Right lobe of liver (tissue), 6 donors: Measurements from ENCODE around the gene TM4SF18. TPM values are rescaled to one million over a fixed set of nuclear protein-coding genes. Genes with fewer than 3 reads are reported as not detected.

Experiments
- ATAC-seq, 4 donors: fragments of 200-7000 bp; cut with Tn5 transposase; one replicate each; pipeline ENCODE4 v1.9.1; 2020; ENCODE audit warnings: mild to moderate bottlenecking in 4 of 4, moderate library complexity in 4 of 4
- DNase-seq, 3 donors: peaks; one replicate each; pipeline ENCODE4 v3.0.0-alpha.2; 2020
- H3K27ac ChIP-seq, 3 donors: fragments of 200-600 bp; one replicate each; pipeline ENCODE4 v1.8.0; 2022
- H3K27me3 ChIP-seq, 2 donors: fragments of 200-600 bp; one replicate each; pipeline ENCODE4 v1.8.0; 2022
- H3K36me3 ChIP-seq, 4 donors: fragments of 200-600 bp; sonication (generic) in 1 of 4; one replicate each; pipeline versions ENCODE4 v1.5.1 to v1.8.0; 2017 to 2022; ENCODE audit warnings: control low read depth in 1 of 4
- H3K4me1 ChIP-seq, 4 donors: fragments of 200-600 bp; sonication (generic) in 1 of 4; one replicate each; pipeline versions ENCODE4 v1.5.1 to v1.8.0; 2017 to 2022; ENCODE audit warnings: control low read depth in 1 of 4
- H3K4me3 ChIP-seq, 3 donors: fragments of 200-600 bp; one replicate each; pipeline ENCODE4 v1.8.0; 2022
- H3K9me3 ChIP-seq, 4 donors: fragments of 200-600 bp; sonication (generic) in 1 of 4; one replicate each; pipeline versions ENCODE4 v1.5.1 to v1.8.0; 2017 to 2022; ENCODE audit warnings: control low read depth in 1 of 4
- CTCF ChIP-seq, 4 donors: fragments of 200-600 bp in 3 of 4; fragments of 450-650 bp in 1 of 4; IDR thresholded peaks; one replicate each; pipeline versions ENCODE4 v1.5.1 to v1.8.0; 2016 to 2022; ENCODE audit warnings: antibody characterized with exemption in 4 of 4, mild to moderate bottlenecking in 2 of 4
- POLR2A ChIP-seq: fragments of 450-650 bp; IDR thresholded peaks from one replicate; pipeline ENCODE4 v1.6.1; 2017; ENCODE audit warnings: antibody characterized with exemption, mild to moderate bottlenecking
- WGBS: methylation state at CpG from one replicate; pipeline ENCODE4 v1.1.6; 2018; ENCODE audit warnings: low coverage, low lambda C conversion rate; ENCODE audit not compliant: insufficient coverage; ENCODE audit errors: missing lambda C conversion rate; 5-methylcytosine and 5-hydroxymethylcytosine counted together
- intact Hi-C, 2 donors: fragments of 100-400 bp; cut with DNase I; formaldehyde crosslinking; loops; one replicate each; pipeline versions ENCODE4 v1.11.2 to v1.14.1; 2022
- total RNA-seq, 6 experiments: library from RNA; depleted of rRNA in 2 of 6; stranded (reverse); fragments of >200 nt in 2 of 6; fragmentation: NEBNext Ultra II Directional in 3 of 6; extraction: Animal tissue kit (Norgen Biotek cat#: 25700) in 3 of 6; gene quantifications; one replicate each; pipeline versions ENCODE4 v1.1.0 to v1.2.4, GENCODE V29; 2016 to 2023
- donor health status: DM: no; HTN: yes; CAD: no.
- donor health status: DM: no; HTN: no; CAD: no.
- donor health status: DM: no; HTN: no; CAD: no.
- donor health status: DM: no; HTN: yes; CAD: no.
- donor health status: DM: no; HTN: yes; CAD: no.

Gene TM4SF18
- total RNA-seq, 6 experiments from 2014 or later, result 1.8 to 4.6 (median 3.1) TPM

GRCh38 chr3:149288655-149289054, 44.8 kb downstream of the TM4SF18 start:
- H3K9me3 ChIP-seq, result no peaks in the 10 kb centered on the region
- no peak for TF ChIP-seq POLR2A
- no peak for TF ChIP-seq CTCF (IDR thresholded peaks at IDR 0.05)
- no peaks in the 10 kb centered on the region for H3K4me1 ChIP-seq
- ATAC-seq (no peak), DNase-seq (no peak)
- no peaks in the 10 kb centered on the region for H3K27me3 ChIP-seq
- H3K27ac ChIP-seq, result no peak overlapping the region
- H3K36me3 ChIP-seq, result no peaks in the 10 kb centered on the region
- intact Hi-C loops, result no loop called here
- no peak overlapping the region for H3K4me3 ChIP-seq
- WGBS, result 41% methylated on average over 2 of the region's 5 CpGs

- no peaks in the 10 kb centered on the region for H3K36me3 ChIP-seq
- no peak overlapping the region for H3K27ac ChIP-seq
- no peak for TF ChIP-seq POLR2A
- no peak for TF ChIP-seq CTCF (IDR thresholded peaks at IDR 0.05)
- no peak overlapping the region for H3K4me3 ChIP-seq
- ATAC-seq (no peak), DNase-seq (no peak)
- no peaks in the 10 kb centered on the region for H3K27me3 ChIP-seq
- intact Hi-C loops, result no loop called here
- no peaks in the 10 kb centered on the region for H3K9me3 ChIP-seq
- no CpG with 5 or more reads among the region's 23 CpGs for WGBS
- H3K4me1 ChIP-seq, result no peaks in the 10 kb centered on the region
These were observed 49.4 kb downstream of the TM4SF18 start for GRCh38 chr3:149284034-149284433.

GRCh38 chr3:149283401-149283800, 50.0 kb downstream of the TM4SF18 start:
- no peaks in the 10 kb centered on the region for H3K9me3 ChIP-seq
- H3K27ac ChIP-seq, result no peak overlapping the region
- WGBS, result 77% methylated on average over 5 of the region's 5 CpGs
- no peaks in the 10 kb centered on the region for H3K27me3 ChIP-seq
- DNase-seq, result no peak
- H3K4me3 ChIP-seq, result no peak overlapping the region
- no peaks in the 10 kb centered on the region for H3K4me1 ChIP-seq
- intact Hi-C loops, result no loop called here
- no peak for ATAC-seq
- no peaks in the 10 kb centered on the region for H3K36me3 ChIP-seq
- TF ChIP-seq POLR2A (no peak), CTCF (IDR thresholded peaks at IDR 0.05) (no peak)

GRCh38 chr3:149282836-149283235, 50.6 kb downstream of the TM4SF18 start:
- Histone ChIP-seq H3K27ac (no peak overlapping the region), H3K4me1 (no peaks in the 10 kb centered on the region), H3K4me3 (no peak overlapping the region), H3K36me3 (no peaks in the 10 kb centered on the region), H3K9me3 (no peaks in the 10 kb centered on the region), H3K27me3 (no peaks in the 10 kb centered on the region)
- DNase-seq (no peak), ATAC-seq (no peak)
- intact Hi-C loops, result no loop called here
- no peak for TF ChIP-seq POLR2A
- no peak for TF ChIP-seq CTCF (IDR thresholded peaks at IDR 0.05)

GRCh38 chr3:149282322-149282721, 51.1 kb downstream of the TM4SF18 start:
- H3K27ac ChIP-seq, result no peak overlapping the region
- no peaks in the 10 kb centered on the region for H3K27me3 ChIP-seq
- TF ChIP-seq CTCF (IDR thresholded peaks at IDR 0.05) (no peak), POLR2A (no peak)
- WGBS, result 89% methylated on average over 1 of the region's 1 CpG
- peaks cover 0 to 4% (median 0%) of the 10 kb centered on the region in 4 donors for H3K4me1 ChIP-seq
- no peaks in the 10 kb centered on the region for H3K36me3 ChIP-seq
- no peak for ATAC-seq
- no peak for DNase-seq
- no peaks in the 10 kb centered on the region for H3K9me3 ChIP-seq
- H3K4me3 ChIP-seq, result no peak overlapping the region
- intact Hi-C loops, result no loop called here
